Hepatocyte (in vitro differentiated cells): ENCODE results near the gene NPAS3.

Experiments used
- EZH2 ChIP-seq: fragments of 200-600 bp; sonication (generic); IDR thresholded peaks from 2 replicates; pipeline ENCODE4 v1.6.1; 2016; ENCODE audit warnings: antibody characterized with exemption, mild to moderate bottlenecking, borderline replicate concordance
- EZH2phosphoT487 ChIP-seq: fragments of 200-600 bp; sonication (generic); IDR thresholded peaks from one replicate; pipeline ENCODE4 v1.6.1; 2018; ENCODE audit warnings: antibody characterized with exemption, mild to moderate bottlenecking, low read depth, moderate library complexity; ENCODE audit not compliant: unreplicated experiment, severe bottlenecking
- TF ChIP-seq, protein P1 (sequence below): fragments of 200-600 bp; sonication (generic); IDR thresholded peaks from 2 replicates; pipeline ENCODE4 v1.5.1; 2016; ENCODE audit warnings: antibody characterized with exemption, mild to moderate bottlenecking; ENCODE audit not compliant: poor library complexity

DNA sequence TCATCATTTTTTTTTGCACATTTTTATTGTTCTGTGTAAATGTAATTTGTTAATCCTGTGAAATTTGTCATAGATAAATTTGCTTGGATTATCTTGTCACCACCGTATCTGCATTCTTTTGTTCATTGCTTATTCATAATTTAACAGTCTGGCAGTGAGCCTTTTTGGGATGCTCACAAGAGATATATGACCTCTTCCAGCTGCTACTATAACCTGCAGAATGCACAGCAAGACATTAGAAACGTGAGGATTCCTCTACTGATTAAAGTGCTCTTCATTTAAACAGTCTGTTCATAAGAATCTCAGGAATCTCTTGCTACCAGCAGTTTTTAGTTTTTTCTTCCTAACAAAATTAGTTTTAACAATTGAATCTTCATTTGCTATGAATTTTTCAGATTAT lies 9.1 kb downstream of the NPAS3 start:
- TF ChIP-seq EZH2 (no peak), EZH2phosphoT487 (no peak)
- TF ChIP-seq, protein P1, sequence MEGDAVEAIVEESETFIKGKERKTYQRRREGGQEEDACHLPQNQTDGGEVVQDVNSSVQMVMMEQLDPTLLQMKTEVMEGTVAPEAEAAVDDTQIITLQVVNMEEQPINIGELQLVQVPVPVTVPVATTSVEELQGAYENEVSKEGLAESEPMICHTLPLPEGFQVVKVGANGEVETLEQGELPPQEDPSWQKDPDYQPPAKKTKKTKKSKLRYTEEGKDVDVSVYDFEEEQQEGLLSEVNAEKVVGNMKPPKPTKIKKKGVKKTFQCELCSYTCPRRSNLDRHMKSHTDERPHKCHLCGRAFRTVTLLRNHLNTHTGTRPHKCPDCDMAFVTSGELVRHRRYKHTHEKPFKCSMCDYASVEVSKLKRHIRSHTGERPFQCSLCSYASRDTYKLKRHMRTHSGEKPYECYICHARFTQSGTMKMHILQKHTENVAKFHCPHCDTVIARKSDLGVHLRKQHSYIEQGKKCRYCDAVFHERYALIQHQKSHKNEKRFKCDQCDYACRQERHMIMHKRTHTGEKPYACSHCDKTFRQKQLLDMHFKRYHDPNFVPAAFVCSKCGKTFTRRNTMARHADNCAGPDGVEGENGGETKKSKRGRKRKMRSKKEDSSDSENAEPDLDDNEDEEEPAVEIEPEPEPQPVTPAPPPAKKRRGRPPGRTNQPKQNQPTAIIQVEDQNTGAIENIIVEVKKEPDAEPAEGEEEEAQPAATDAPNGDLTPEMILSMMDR, result no peak
